Neural progenitor cell (in vitro differentiated cells): ENCODE data around the gene ENPP6.

Source experiments
- EZH2 ChIP-seq: fragments of 200-600 bp; sonication (generic); IDR thresholded peaks from 2 replicates; pipeline ENCODE4 v1.6.1; 2017; ENCODE audit warnings: antibody characterized with exemption, mild to moderate bottlenecking, moderate library complexity
- EZH2phosphoT487 ChIP-seq: fragments of 200-600 bp; sonication (generic); IDR thresholded peaks from 2 replicates; pipeline ENCODE4 v1.6.1; 2017; ENCODE audit warnings: antibody characterized with exemption
- TF ChIP-seq, protein P1 (sequence below): fragments of 200-600 bp; sonication (generic); IDR thresholded peaks from 2 replicates; pipeline ENCODE4 v1.5.1; 2017; ENCODE audit warnings: antibody characterized with exemption, mild to moderate bottlenecking

GRCh38 chr4:184120549-184121127, 97.0 kb downstream of the ENPP6 start:
- TF ChIP-seq, protein P1, sequence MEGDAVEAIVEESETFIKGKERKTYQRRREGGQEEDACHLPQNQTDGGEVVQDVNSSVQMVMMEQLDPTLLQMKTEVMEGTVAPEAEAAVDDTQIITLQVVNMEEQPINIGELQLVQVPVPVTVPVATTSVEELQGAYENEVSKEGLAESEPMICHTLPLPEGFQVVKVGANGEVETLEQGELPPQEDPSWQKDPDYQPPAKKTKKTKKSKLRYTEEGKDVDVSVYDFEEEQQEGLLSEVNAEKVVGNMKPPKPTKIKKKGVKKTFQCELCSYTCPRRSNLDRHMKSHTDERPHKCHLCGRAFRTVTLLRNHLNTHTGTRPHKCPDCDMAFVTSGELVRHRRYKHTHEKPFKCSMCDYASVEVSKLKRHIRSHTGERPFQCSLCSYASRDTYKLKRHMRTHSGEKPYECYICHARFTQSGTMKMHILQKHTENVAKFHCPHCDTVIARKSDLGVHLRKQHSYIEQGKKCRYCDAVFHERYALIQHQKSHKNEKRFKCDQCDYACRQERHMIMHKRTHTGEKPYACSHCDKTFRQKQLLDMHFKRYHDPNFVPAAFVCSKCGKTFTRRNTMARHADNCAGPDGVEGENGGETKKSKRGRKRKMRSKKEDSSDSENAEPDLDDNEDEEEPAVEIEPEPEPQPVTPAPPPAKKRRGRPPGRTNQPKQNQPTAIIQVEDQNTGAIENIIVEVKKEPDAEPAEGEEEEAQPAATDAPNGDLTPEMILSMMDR, result no peak
- TF ChIP-seq EZH2 (no peak), EZH2phosphoT487 (no peak)
